H9 (cell line): Measurements from ENCODE around the gene TMTC1. TPM values are rescaled to one million over a fixed set of nuclear protein-coding genes. Genes with fewer than 3 reads are reported as not detected.

Source experiments
- DNase-seq: peaks from one replicate; pipeline ENCODE4 v3.0.0-alpha.2; 2017
- H2AFZ ChIP-seq: one replicate; pipeline ENCODE4 v1.6.1; 2013; ENCODE audit warnings: mild to moderate bottlenecking, low read length, control low read depth, moderate library complexity
- H2AK5ac ChIP-seq: 2 replicates; pipeline ENCODE4 v1.6.1; 2013; ENCODE audit warnings: low read length, control low read depth, mixed read lengths; ENCODE audit not compliant: insufficient read length
- H2BK120ac ChIP-seq: one replicate; pipeline ENCODE4 v1.6.1; 2013; ENCODE audit warnings: low read depth, mild to moderate bottlenecking, low read length, control low read depth, inconsistent platforms; ENCODE audit not compliant: poor library complexity, severe bottlenecking
- H2BK12ac ChIP-seq: 2 replicates; pipeline ENCODE4 v1.6.1; 2013; ENCODE audit warnings: low read length, control low read depth, mixed read lengths, low read depth; ENCODE audit not compliant: insufficient read length
- H2BK15ac ChIP-seq: 2 replicates; pipeline ENCODE4 v1.6.1; 2013; ENCODE audit warnings: low read depth, low read length, control low read depth
- H2BK20ac ChIP-seq: one replicate; pipeline ENCODE4 v1.6.1; 2013; ENCODE audit warnings: low read depth, mild to moderate bottlenecking, low read length, control low read depth, inconsistent platforms; ENCODE audit not compliant: poor library complexity, severe bottlenecking
- H2BK5ac ChIP-seq: 2 replicates; pipeline ENCODE4 v1.6.1; 2013; ENCODE audit warnings: low read length, control low read depth, mixed read lengths; ENCODE audit not compliant: insufficient read length
- H3K14ac ChIP-seq: 2 replicates; pipeline ENCODE4 v1.6.1; 2013; ENCODE audit warnings: low read length, control low read depth; ENCODE audit not compliant: insufficient read depth
- H3K18ac ChIP-seq: 2 replicates; pipeline ENCODE4 v1.6.1; 2013; ENCODE audit warnings: low read depth, mild to moderate bottlenecking, mixed read lengths, low read length, control low read depth; ENCODE audit not compliant: insufficient read length
- H3K23ac ChIP-seq: 2 replicates; pipeline ENCODE4 v1.6.1; 2013; ENCODE audit warnings: low read length, control low read depth, mixed read lengths, low read depth; ENCODE audit not compliant: insufficient read length
- H3K23me2 ChIP-seq: 2 replicates; pipeline ENCODE4 v1.6.1; 2013; ENCODE audit warnings: low read depth, mild to moderate bottlenecking, mixed read lengths, low read length, control low read depth; ENCODE audit not compliant: insufficient read length, poor library complexity, severe bottlenecking
- H3K27ac ChIP-seq: 2 replicates; pipeline ENCODE4 v1.5.1; 2013; ENCODE audit warnings: low read length, control low read depth, mixed read lengths, low read depth; ENCODE audit not compliant: insufficient read length
- H3K27me3 ChIP-seq: 2 replicates; pipeline ENCODE4 v1.6.1; 2013; ENCODE audit warnings: low read length, control low read depth, inconsistent platforms; ENCODE audit not compliant: insufficient read depth
- H3K4ac ChIP-seq: 2 replicates; pipeline ENCODE4 v1.6.1; 2013; ENCODE audit warnings: low read depth, mild to moderate bottlenecking, control low read depth, inconsistent platforms, low read length, moderate library complexity
- H3K4me1 ChIP-seq: 2 replicates; pipeline ENCODE4 v1.6.1; 2013; ENCODE audit warnings: low read length, control low read depth, inconsistent platforms; ENCODE audit not compliant: insufficient read depth
- H3K4me2 ChIP-seq: 2 replicates; pipeline ENCODE4 v1.6.1; 2013; ENCODE audit warnings: low read length, control low read depth, mixed read lengths; ENCODE audit not compliant: insufficient read length, insufficient read depth
- H3K56ac ChIP-seq: 2 replicates; pipeline ENCODE4 v1.6.1; 2013; ENCODE audit warnings: low read depth, mild to moderate bottlenecking, mixed read lengths, low read length, control low read depth; ENCODE audit not compliant: insufficient read length
- H3K79me1 ChIP-seq: 2 replicates; pipeline ENCODE4 v1.6.1; 2013; ENCODE audit warnings: low read depth, mild to moderate bottlenecking, moderate library complexity, low read length, control low read depth, inconsistent platforms; ENCODE audit not compliant: insufficient read depth, poor library complexity, severe bottlenecking
- H3K79me2 ChIP-seq: 2 replicates; pipeline ENCODE4 v1.6.1; 2013; ENCODE audit warnings: low read length, control low read depth, inconsistent platforms; ENCODE audit not compliant: insufficient read depth
- H3K9ac ChIP-seq: 2 replicates; pipeline ENCODE4 v1.6.1; 2013; ENCODE audit warnings: low read length, control low read depth, mixed read lengths; ENCODE audit not compliant: insufficient read length; ENCODE audit errors: extremely low read depth
- H3K9me3 ChIP-seq: one replicate; pipeline ENCODE4 v1.6.1; 2013; ENCODE audit warnings: low read depth, low read length, inconsistent platforms; ENCODE audit not compliant: control insufficient read depth
- H3T11ph ChIP-seq: one replicate; pipeline ENCODE4 v1.6.1; 2013; ENCODE audit warnings: mild to moderate bottlenecking, low read length, control low read depth, inconsistent platforms
- H4K20me1 ChIP-seq: one replicate; pipeline ENCODE4 v1.6.1; 2013; ENCODE audit not compliant: control insufficient read depth, insufficient read length, insufficient read depth
- H4K5ac ChIP-seq: 2 replicates; pipeline ENCODE4 v1.6.1; 2013; ENCODE audit warnings: low read depth, mild to moderate bottlenecking, mixed read lengths, low read length, control low read depth; ENCODE audit not compliant: insufficient read length
- H4K8ac ChIP-seq: replicated peaks from 2 replicates; pipeline ENCODE4 v1.6.1; 2013; ENCODE audit warnings: low read length, control low read depth, mixed read lengths, low read depth; ENCODE audit not compliant: insufficient read length
- H4K91ac ChIP-seq: 2 replicates; pipeline ENCODE4 v1.6.1; 2013; ENCODE audit warnings: low read depth, mild to moderate bottlenecking, moderate library complexity, mixed read lengths, low read length, control low read depth; ENCODE audit not compliant: insufficient read length
- H3K27ac Mint-ChIP-seq, 3 experiments: 2 replicates in 2 of 3; 3 replicates in 1 of 3; pipeline ENCODE4 v1.8.0; 2020 to 2021; ENCODE audit warnings: mixed read lengths in 3 of 3, mild to moderate bottlenecking in 1 of 3, moderate library complexity in 1 of 3
- H3K27me3 Mint-ChIP-seq: 2 replicates; pipeline ENCODE4 v1.8.0; 2021; ENCODE audit warnings: low read depth, mild to moderate bottlenecking, moderate library complexity, mixed read lengths
- H3K36me3 Mint-ChIP-seq, 3 experiments: 2 replicates in 2 of 3; 3 replicates in 1 of 3; pipeline ENCODE4 v1.8.0; 2020 to 2021; ENCODE audit warnings: low read depth in 3 of 3, mixed read lengths in 3 of 3; ENCODE audit not compliant: insufficient read depth in 1 of 3
- H3K4me1 Mint-ChIP-seq, 2 experiments: 2 replicates each; pipeline ENCODE4 v1.8.0; 2020; ENCODE audit warnings: mixed read lengths in 2 of 2
- H3K4me3 Mint-ChIP-seq, 2 experiments: 2 replicates in 1 of 2; 3 replicates in 1 of 2; pipeline ENCODE4 v1.8.0; 2020 to 2021; ENCODE audit warnings: mild to moderate bottlenecking in 2 of 2, mixed read lengths in 2 of 2, moderate library complexity in 1 of 2
- H3K9me3 Mint-ChIP-seq, 2 experiments: 2 replicates in 1 of 2; 3 replicates in 1 of 2; pipeline ENCODE4 v1.8.0; 2020; ENCODE audit warnings: mild to moderate bottlenecking in 2 of 2, mixed read lengths in 2 of 2, moderate library complexity in 1 of 2
- CTCF ChIP-seq: fragments of 200-600 bp; sonication (generic); conservative IDR thresholded peaks from 3 replicates; pipeline ENCODE4 v1.8.0; 2021; ENCODE audit warnings: antibody characterized with exemption, mild to moderate bottlenecking
- WGBS: extraction: QIAGEN DNeasy Blood & Tissue Kit; methylation state at CpG from one replicate; pipeline ENCODE4 v1.1.7; 2013; ENCODE audit warnings: missing lambda C conversion rate, low lambda C conversion rate, mixed read lengths; ENCODE audit not compliant: insufficient read length; ENCODE audit errors: extremely low coverage; 5-methylcytosine and 5-hydroxymethylcytosine counted together
- total RNA-seq: library from RNA; stranded (reverse); gene quantifications from 2 replicates; pipeline ENCODE4 v1.2.1, GENCODE V29; 2021

TMTC1 gene
- total RNA-seq, 1 experiment from 2014 or later = 16.1 TPM

DNA sequence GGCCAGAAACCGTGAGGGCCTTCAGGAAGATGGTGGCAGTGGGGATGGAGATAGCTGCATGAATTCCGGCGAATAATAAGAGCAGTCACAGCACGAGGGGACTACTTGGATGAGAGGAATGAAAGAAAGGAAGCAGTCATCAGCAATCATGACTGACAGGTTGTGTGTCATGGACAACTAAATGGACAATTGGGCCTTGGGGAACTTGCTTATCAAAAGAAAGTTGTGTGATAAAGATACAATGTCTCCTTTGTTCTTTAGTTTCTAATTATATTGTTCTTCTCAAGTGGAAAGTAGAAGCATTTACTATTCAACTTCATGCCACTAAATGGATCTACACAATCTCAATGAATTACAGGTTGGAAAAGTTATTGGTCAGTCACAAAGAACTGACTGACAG lies 130.5 kb downstream of the TMTC1 start:
- no peak overlapping the region for H4K8ac ChIP-seq
- no peak overlapping the region for H4K91ac ChIP-seq
- no peaks in the 10 kb centered on the region for H3K23me2 ChIP-seq
- H3K79me2 ChIP-seq = no peaks in the 10 kb centered on the region
- no peak overlapping the region for H2BK120ac ChIP-seq
- H4K5ac ChIP-seq = no peak overlapping the region
- H3K23ac ChIP-seq = no peak overlapping the region
- no peaks in the 10 kb centered on the region for H3K27me3 Mint-ChIP-seq
- H3K9me3 ChIP-seq = no peaks in the 10 kb centered on the region
- no peak overlapping the region for H2BK12ac ChIP-seq
- H3K4me2 ChIP-seq = no peak overlapping the region
- H3K27me3 ChIP-seq = no peaks in the 10 kb centered on the region
- H3K4ac ChIP-seq = no peak overlapping the region
- H3K18ac ChIP-seq = no peak overlapping the region
- no peak overlapping the region for H3K27ac ChIP-seq
- no peak overlapping the region for H3K56ac ChIP-seq
- no peak overlapping the region for H3K4me3 Mint-ChIP-seq
- no peak overlapping the region for H3T11ph ChIP-seq
- no peak for TF ChIP-seq CTCF
- no peak overlapping the region for H2BK15ac ChIP-seq
- no peaks in the 10 kb centered on the region for H3K9me3 Mint-ChIP-seq
- H3K14ac ChIP-seq = no peak overlapping the region
- no peak for DNase-seq
- no peak overlapping the region for H2AFZ ChIP-seq
- no peak overlapping the region for H2AK5ac ChIP-seq
- peaks cover 4 to 6% of the 10 kb centered on the region in 2 experiments for H3K4me1 Mint-ChIP-seq
- 0 out of 2 replicates have a peak, but pooled peaks cover 2% of the 10 kb centered on the region for H3K4me1 ChIP-seq
- peaks cover 0 to 5% (median 2%) of the 10 kb centered on the region in 3 experiments; a peak in 3 of 7 replicates for H3K36me3 Mint-ChIP-seq
- no CpG with 5 or more reads among the region's 4 CpGs for WGBS
- no peaks in the 10 kb centered on the region for H4K20me1 ChIP-seq
- H2BK20ac ChIP-seq = no peak overlapping the region
- no peak overlapping the region for H2BK5ac ChIP-seq
- no peak overlapping the region for H3K9ac ChIP-seq
- no peaks in the 10 kb centered on the region for H3K79me1 ChIP-seq
- H3K27ac Mint-ChIP-seq = no peak overlapping the region; a peak in 1 of 7 replicates
